Ectodermal cell (in vitro differentiated cells): ENCODE results near the gene DAP.
"Not testable (repeated sequence)": the region's sequence is repeated elsewhere in the genome, so short reads cannot be mapped to it uniquely, and the experiment has no call there.

ENCODE experiments used
- H3K27ac ChIP-seq: 2 replicates; pipeline ENCODE4 v1.7.0; 2013; ENCODE audit warnings: mild to moderate bottlenecking, low read depth, low read length; ENCODE audit not compliant: insufficient read depth, poor library complexity, severe bottlenecking
- H3K27me3 ChIP-seq: 2 replicates; pipeline ENCODE4 v1.7.0; 2013; ENCODE audit warnings: mild to moderate bottlenecking, low read length; ENCODE audit not compliant: insufficient read depth, control insufficient read depth, poor library complexity, severe bottlenecking
- H3K36me3 ChIP-seq: one replicate; pipeline ENCODE4 v1.7.0; 2013; ENCODE audit warnings: low read length; ENCODE audit not compliant: control insufficient read depth, insufficient read depth
- H3K4me1 ChIP-seq: one replicate; pipeline ENCODE4 v1.7.0; 2013; ENCODE audit warnings: low read length; ENCODE audit not compliant: control insufficient read depth, insufficient read depth
- H3K4me3 ChIP-seq: 2 replicates; pipeline ENCODE4 v1.7.0; 2013; ENCODE audit warnings: low read depth, low read length, control low read depth; ENCODE audit not compliant: insufficient read depth
- H3K9me3 ChIP-seq: 2 replicates; pipeline ENCODE4 v1.7.0; 2013; ENCODE audit warnings: mild to moderate bottlenecking, low read length, moderate library complexity; ENCODE audit not compliant: control insufficient read depth
- WGBS, 2 experiments: methylation state at CpG; one replicate each; pipeline ENCODE4 v1.1.7; 2013; ENCODE audit warnings: missing lambda C conversion rate in 2 of 2; 5-methylcytosine and 5-hydroxymethylcytosine counted together

DAP gene

GRCh38 chr5:10788358-10788757 is 27.3 kb upstream of the DAP start:
- Histone ChIP-seq H3K27me3 (no peaks in the 10 kb centered on the region), H3K9me3 (no peaks in the 10 kb centered on the region), H3K4me3 (no peak overlapping the region), H3K27ac (no peak overlapping the region), H3K36me3 (no peaks in the 10 kb centered on the region), H3K4me1 (no peaks in the 10 kb centered on the region)
- 95 to 97% methylated on average over 5 of the region's 5 CpGs for whole genome bisulfite sequencing, 2 experiments

- H3K36me3 ChIP-seq = no peaks in the 10 kb centered on the region
- no peaks in the 10 kb centered on the region for H3K27me3 ChIP-seq
- no peak overlapping the region for H3K27ac ChIP-seq
- WGBS, 2 experiments = 96 to 98% methylated on average over 4 of the region's 4 CpGs
- H3K9me3 ChIP-seq = no peaks in the 10 kb centered on the region
- H3K4me3 ChIP-seq = no peak overlapping the region
- H3K4me1 ChIP-seq = no peaks in the 10 kb centered on the region
Measured at GRCh38 chr5:10786835-10787234, 25.8 kb upstream of the DAP start.

- H3K9me3 ChIP-seq, H3K36me3 ChIP-seq, H3K27ac ChIP-seq, H3K27me3 ChIP-seq, H3K4me3 ChIP-seq, H3K4me1 ChIP-seq: not testable (repeated sequence)
- 87 to 92% methylated on average over 7 of the region's 7 CpGs for WGBS, 2 experiments
Measured at GRCh38 chr5:10780208-10780607, 19.2 kb upstream of the DAP start.

GRCh38 chr5:10779592-10779991 is 18.6 kb upstream of the DAP start:
- no peaks in the 10 kb centered on the region for H3K4me1 ChIP-seq
- no peaks in the 10 kb centered on the region for H3K9me3 ChIP-seq
- no peaks in the 10 kb centered on the region for H3K36me3 ChIP-seq
- H3K27me3 ChIP-seq = no peaks in the 10 kb centered on the region
- H3K27ac ChIP-seq = no peak overlapping the region
- no peak overlapping the region for H3K4me3 ChIP-seq

- Histone ChIP-seq H3K36me3 (no peaks in the 10 kb centered on the region), H3K27ac (no peak overlapping the region), H3K27me3 (no peaks in the 10 kb centered on the region), H3K4me1 (no peaks in the 10 kb centered on the region), H3K9me3 (no peaks in the 10 kb centered on the region), H3K4me3 (no peak overlapping the region)
- WGBS, 2 experiments = 94 to 100% methylated on average over 1 to 2 of the region's 2 CpGs
Measured at GRCh38 chr5:10778179-10778910, 17.3 kb upstream of the DAP start.

GRCh38 chr5:10775646-10776045 is 14.6 kb upstream of the DAP start:
- Histone ChIP-seq H3K36me3 (no peaks in the 10 kb centered on the region), H3K27me3 (no peaks in the 10 kb centered on the region), H3K4me3 (no peak overlapping the region), H3K9me3 (no peaks in the 10 kb centered on the region), H3K27ac (no peak overlapping the region), H3K4me1 (no peaks in the 10 kb centered on the region)
- whole genome bisulfite sequencing, 2 experiments = 72 to 79% methylated on average over 4 of the region's 4 CpGs

- H3K27me3 ChIP-seq = no peaks in the 10 kb centered on the region
- H3K27ac ChIP-seq = no peak overlapping the region
- H3K4me1 ChIP-seq = no peaks in the 10 kb centered on the region
- H3K36me3 ChIP-seq = no peaks in the 10 kb centered on the region
- 94 to 95% methylated on average over 7 of the region's 7 CpGs for WGBS, 2 experiments
- H3K9me3 ChIP-seq = no peaks in the 10 kb centered on the region
- no peak overlapping the region for H3K4me3 ChIP-seq
Measured at GRCh38 chr5:10772901-10773585, 12.0 kb upstream of the DAP start.

- Histone ChIP-seq H3K27ac (no peak overlapping the region), H3K36me3 (no peaks in the 10 kb centered on the region), H3K4me3 (no peak overlapping the region), H3K4me1 (no peaks in the 10 kb centered on the region), H3K27me3 (no peaks in the 10 kb centered on the region), H3K9me3 (no peaks in the 10 kb centered on the region)
- 93 to 98% methylated on average over 2 of the region's 3 CpGs for WGBS, 2 experiments
Measured at GRCh38 chr5:10768328-10768899, 7.4 kb upstream of the DAP start.

- Histone ChIP-seq H3K4me3 (no peak overlapping the region), H3K4me1 (no peaks in the 10 kb centered on the region), H3K27me3 (peaks cover 13% of the 10 kb centered on the region), H3K9me3 (no peaks in the 10 kb centered on the region), H3K36me3 (no peaks in the 10 kb centered on the region), H3K27ac (no peak overlapping the region)
- 92 to 93% methylated on average over 9 to 10 of the region's 10 CpGs for WGBS, 2 experiments
Measured at GRCh38 chr5:10762776-10763500, 1.9 kb upstream of the DAP start.
